Fibroblast of mammary gland (primary cell): Measurements from ENCODE around the gene PDCD10.

Experiments
- DNase-seq: peaks from one replicate; pipeline ENCODE4 v3.0.0-alpha.2; 2010; ENCODE audit warnings: low read depth
- H3K4me3 ChIP-seq: 2 replicates; pipeline ENCODE4 v1.5.1; 2011; ENCODE audit warnings: low read depth, mild to moderate bottlenecking, low read length, moderate library complexity; ENCODE audit not compliant: control insufficient read depth
- CTCF ChIP-seq: conservative IDR thresholded peaks from 2 replicates; pipeline ENCODE4 v1.5.1; 2011; ENCODE audit warnings: low read depth, low read length, inconsistent platforms; ENCODE audit not compliant: control insufficient read depth, insufficient read depth

Gene PDCD10

GRCh38 chr3:167743799-167744198, 9.1 kb upstream of the PDCD10 start:
- TF ChIP-seq CTCF: no peak
- no peak for DNase-seq
- no peak overlapping the region for H3K4me3 ChIP-seq

- DNase-seq: no peak
- TF ChIP-seq CTCF: no peak
- no peak overlapping the region for H3K4me3 ChIP-seq
Observed at GRCh38 chr3:167742338-167742737, 7.6 kb upstream of the PDCD10 start.

GRCh38 chr3:167740961-167741587, 6.4 kb upstream of the PDCD10 start:
- peak; percentile 57 for TF ChIP-seq CTCF
- peak; percentile 41 for DNase-seq
- H3K4me3 ChIP-seq: no peak overlapping the region

- H3K4me3 ChIP-seq: no peak overlapping the region
- no peak for TF ChIP-seq CTCF
- DNase-seq: no peak
Observed at GRCh38 chr3:167739190-167739810, 4.6 kb upstream of the PDCD10 start.

- TF ChIP-seq CTCF: no peak
- DNase-seq: no peak
- H3K4me3 ChIP-seq: no peak overlapping the region
Observed at GRCh38 chr3:167738037-167738436, 3.3 kb upstream of the PDCD10 start.

- no peak overlapping the region for H3K4me3 ChIP-seq
- DNase-seq: no peak
- TF ChIP-seq CTCF: no peak
Observed at GRCh38 chr3:167736997-167737396, 2.3 kb upstream of the PDCD10 start.

GRCh38 chr3:167736264-167736787, 1.6 kb upstream of the PDCD10 start:
- DNase-seq: no peak
- H3K4me3 ChIP-seq: peak overlapping the region; percentile 89
- no peak for TF ChIP-seq CTCF
